GM12878 (cell line): ENCODE measurements around the gene RALB. TPM values are rescaled to one million over a fixed set of nuclear protein-coding genes. Genes with fewer than 3 reads are reported as not detected.

Experiments used
- DPF2 ChIP-seq: fragments of 450-650 bp; IDR thresholded peaks from 2 replicates; pipeline ENCODE4 v1.6.1; 2017; ENCODE audit warnings: mild to moderate bottlenecking
- E4F1 ChIP-seq: fragments of 450-650 bp; IDR thresholded peaks from 2 replicates; pipeline ENCODE4 v1.6.1; 2018; ENCODE audit warnings: borderline replicate concordance, mild to moderate bottlenecking; ENCODE audit not compliant: partially characterized antibody
- KLF5 ChIP-seq: fragments of 450-650 bp; IDR thresholded peaks from 2 replicates; pipeline ENCODE4 v1.6.1; 2014; ENCODE audit warnings: mild to moderate bottlenecking; ENCODE audit not compliant: partially characterized antibody
- POLR2A ChIP-seq: IDR thresholded peaks from 2 replicates; pipeline ENCODE4 v1.6.1; 2011; ENCODE audit warnings: low read depth, mild to moderate bottlenecking, low read length
- SIX5 ChIP-seq: IDR thresholded peaks from 2 replicates; pipeline ENCODE4 v1.6.1; 2011; ENCODE audit warnings: mild to moderate bottlenecking, low read depth, low read length, moderate library complexity; ENCODE audit not compliant: severe bottlenecking
- SKIL ChIP-seq: fragments of 450-650 bp; IDR thresholded peaks from 2 replicates; pipeline ENCODE4 v1.6.1; 2017; ENCODE audit warnings: mild to moderate bottlenecking, low read depth, inconsistent platforms; ENCODE audit not compliant: poor library complexity, severe bottlenecking
- SUZ12 ChIP-seq: fragments of 200-600 bp; sonication (generic); IDR thresholded peaks from one replicate; pipeline ENCODE4 v1.6.1; 2018; ENCODE audit warnings: antibody characterized with exemption, mild to moderate bottlenecking; ENCODE audit not compliant: unreplicated experiment
- TAF1 ChIP-seq: IDR thresholded peaks from 2 replicates; pipeline ENCODE4 v1.6.1; 2011; ENCODE audit warnings: mild to moderate bottlenecking, low read depth, low read length, borderline replicate concordance
- polyA plus RNA-seq, 11 experiments: library from polyadenylated mRNA; depleted of rRNA in 4 of 11; unstranded in 6 of 11; stranded (reverse) in 5 of 11; fragments of >200 nt; fragmentation: Nextera tagmentation in 4 of 11; fragmentation: Illumina TruSeq in 1 of 11; extraction: Ambion mirVana in 4 of 11; extraction: Trizol in 1 of 11; gene quantifications; 1 replicate in 1 of 11; 2 replicates in 10 of 11; pipeline versions ENCODE4 v1.2.1 to v1.2.3, GENCODE V29; 2011 to 2016; ENCODE audit warnings: inconsistent platforms in 2 of 11, missing spikeins in 2 of 11, low read depth in 1 of 11
- total RNA-seq, 4 experiments: library from RNA; depleted of rRNA in 3 of 4; stranded (reverse); fragments of >200 nt in 3 of 4; fragmentation: Illumina TruSeq in 1 of 4; extraction: Trizol in 1 of 4; gene quantifications; 2 replicates each; pipeline versions ENCODE4 v1.2.1 to v1.2.3, GENCODE V29; 2013 to 2021
- TF ChIP-seq, protein P1 (sequence below): fragments of 450-650 bp; formaldehyde crosslinking; IDR thresholded peaks from 2 replicates; pipeline ENCODE4 v1.5.0; 2022; ENCODE audit warnings: mild to moderate bottlenecking, missing genetic modification characterization
- TF ChIP-seq, protein P2 (sequence below): fragments of 450-650 bp; formaldehyde crosslinking; IDR thresholded peaks from 2 replicates; pipeline ENCODE4 v1.4.0; 2020; ENCODE audit warnings: mild to moderate bottlenecking, moderate library complexity
- TF ChIP-seq, protein P3 (sequence below): fragments of 450-650 bp; IDR thresholded peaks from 2 replicates; pipeline ENCODE4 v1.6.1; 2016; ENCODE audit warnings: mild to moderate bottlenecking, moderate library complexity, borderline replicate concordance

The RALB gene
- total and polyA plus RNA-seq, 10 of the 15 experiments (the other 5 are each of a cell fraction or from before 2014, with no cell fraction given) = 8.3 to 54.0 (median 24.2) TPM

GRCh38 chr2:120253021-120253882, 600 bp downstream of the RALB start (continued):
- TF ChIP-seq, protein P1, sequence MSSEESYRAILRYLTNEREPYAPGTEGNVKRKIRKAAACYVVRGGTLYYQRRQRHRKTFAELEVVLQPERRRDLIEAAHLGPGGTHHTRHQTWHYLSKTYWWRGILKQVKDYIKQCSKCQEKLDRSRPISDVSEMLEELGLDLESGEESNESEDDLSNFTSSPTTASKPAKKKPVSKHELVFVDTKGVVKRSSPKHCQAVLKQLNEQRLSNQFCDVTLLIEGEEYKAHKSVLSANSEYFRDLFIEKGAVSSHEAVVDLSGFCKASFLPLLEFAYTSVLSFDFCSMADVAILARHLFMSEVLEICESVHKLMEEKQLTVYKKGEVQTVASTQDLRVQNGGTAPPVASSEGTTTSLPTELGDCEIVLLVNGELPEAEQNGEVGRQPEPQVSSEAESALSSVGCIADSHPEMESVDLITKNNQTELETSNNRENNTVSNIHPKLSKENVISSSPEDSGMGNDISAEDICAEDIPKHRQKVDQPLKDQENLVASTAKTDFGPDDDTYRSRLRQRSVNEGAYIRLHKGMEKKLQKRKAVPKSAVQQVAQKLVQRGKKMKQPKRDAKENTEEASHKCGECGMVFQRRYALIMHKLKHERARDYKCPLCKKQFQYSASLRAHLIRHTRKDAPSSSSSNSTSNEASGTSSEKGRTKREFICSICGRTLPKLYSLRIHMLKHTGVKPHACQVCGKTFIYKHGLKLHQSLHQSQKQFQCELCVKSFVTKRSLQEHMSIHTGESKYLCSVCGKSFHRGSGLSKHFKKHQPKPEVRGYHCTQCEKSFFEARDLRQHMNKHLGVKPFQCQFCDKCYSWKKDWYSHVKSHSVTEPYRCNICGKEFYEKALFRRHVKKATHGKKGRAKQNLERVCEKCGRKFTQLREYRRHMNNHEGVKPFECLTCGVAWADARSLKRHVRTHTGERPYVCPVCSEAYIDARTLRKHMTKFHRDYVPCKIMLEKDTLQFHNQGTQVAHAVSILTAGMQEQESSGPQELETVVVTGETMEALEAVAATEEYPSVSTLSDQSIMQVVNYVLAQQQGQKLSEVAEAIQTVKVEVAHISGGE = no peak
- TF ChIP-seq, protein P2, sequence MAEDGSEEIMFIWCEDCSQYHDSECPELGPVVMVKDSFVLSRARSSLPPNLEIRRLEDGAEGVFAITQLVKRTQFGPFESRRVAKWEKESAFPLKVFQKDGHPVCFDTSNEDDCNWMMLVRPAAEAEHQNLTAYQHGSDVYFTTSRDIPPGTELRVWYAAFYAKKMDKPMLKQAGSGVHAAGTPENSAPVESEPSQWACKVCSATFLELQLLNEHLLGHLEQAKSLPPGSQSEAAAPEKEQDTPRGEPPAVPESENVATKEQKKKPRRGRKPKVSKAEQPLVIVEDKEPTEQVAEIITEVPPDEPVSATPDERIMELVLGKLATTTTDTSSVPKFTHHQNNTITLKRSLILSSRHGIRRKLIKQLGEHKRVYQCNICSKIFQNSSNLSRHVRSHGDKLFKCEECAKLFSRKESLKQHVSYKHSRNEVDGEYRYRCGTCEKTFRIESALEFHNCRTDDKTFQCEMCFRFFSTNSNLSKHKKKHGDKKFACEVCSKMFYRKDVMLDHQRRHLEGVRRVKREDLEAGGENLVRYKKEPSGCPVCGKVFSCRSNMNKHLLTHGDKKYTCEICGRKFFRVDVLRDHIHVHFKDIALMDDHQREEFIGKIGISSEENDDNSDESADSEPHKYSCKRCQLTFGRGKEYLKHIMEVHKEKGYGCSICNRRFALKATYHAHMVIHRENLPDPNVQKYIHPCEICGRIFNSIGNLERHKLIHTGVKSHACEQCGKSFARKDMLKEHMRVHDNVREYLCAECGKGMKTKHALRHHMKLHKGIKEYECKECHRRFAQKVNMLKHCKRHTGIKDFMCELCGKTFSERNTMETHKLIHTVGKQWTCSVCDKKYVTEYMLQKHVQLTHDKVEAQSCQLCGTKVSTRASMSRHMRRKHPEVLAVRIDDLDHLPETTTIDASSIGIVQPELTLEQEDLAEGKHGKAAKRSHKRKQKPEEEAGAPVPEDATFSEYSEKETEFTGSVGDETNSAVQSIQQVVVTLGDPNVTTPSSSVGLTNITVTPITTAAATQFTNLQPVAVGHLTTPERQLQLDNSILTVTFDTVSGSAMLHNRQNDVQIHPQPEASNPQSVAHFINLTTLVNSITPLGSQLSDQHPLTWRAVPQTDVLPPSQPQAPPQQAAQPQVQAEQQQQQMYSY (CRISPR knock-in tag) = no peak
- TF ChIP-seq SUZ12 (no peak), E4F1 (no peak), SIX5 (no peak), SKIL (no peak), POLR2A (0 out of 2 replicates have a peak, but pooled peaks have one; percentile 7), KLF5 (no peak), DPF2 (peak; percentile 87; the same call in 1 of the 2 replicates), TAF1 (no peak)
- TF ChIP-seq, protein P3, sequence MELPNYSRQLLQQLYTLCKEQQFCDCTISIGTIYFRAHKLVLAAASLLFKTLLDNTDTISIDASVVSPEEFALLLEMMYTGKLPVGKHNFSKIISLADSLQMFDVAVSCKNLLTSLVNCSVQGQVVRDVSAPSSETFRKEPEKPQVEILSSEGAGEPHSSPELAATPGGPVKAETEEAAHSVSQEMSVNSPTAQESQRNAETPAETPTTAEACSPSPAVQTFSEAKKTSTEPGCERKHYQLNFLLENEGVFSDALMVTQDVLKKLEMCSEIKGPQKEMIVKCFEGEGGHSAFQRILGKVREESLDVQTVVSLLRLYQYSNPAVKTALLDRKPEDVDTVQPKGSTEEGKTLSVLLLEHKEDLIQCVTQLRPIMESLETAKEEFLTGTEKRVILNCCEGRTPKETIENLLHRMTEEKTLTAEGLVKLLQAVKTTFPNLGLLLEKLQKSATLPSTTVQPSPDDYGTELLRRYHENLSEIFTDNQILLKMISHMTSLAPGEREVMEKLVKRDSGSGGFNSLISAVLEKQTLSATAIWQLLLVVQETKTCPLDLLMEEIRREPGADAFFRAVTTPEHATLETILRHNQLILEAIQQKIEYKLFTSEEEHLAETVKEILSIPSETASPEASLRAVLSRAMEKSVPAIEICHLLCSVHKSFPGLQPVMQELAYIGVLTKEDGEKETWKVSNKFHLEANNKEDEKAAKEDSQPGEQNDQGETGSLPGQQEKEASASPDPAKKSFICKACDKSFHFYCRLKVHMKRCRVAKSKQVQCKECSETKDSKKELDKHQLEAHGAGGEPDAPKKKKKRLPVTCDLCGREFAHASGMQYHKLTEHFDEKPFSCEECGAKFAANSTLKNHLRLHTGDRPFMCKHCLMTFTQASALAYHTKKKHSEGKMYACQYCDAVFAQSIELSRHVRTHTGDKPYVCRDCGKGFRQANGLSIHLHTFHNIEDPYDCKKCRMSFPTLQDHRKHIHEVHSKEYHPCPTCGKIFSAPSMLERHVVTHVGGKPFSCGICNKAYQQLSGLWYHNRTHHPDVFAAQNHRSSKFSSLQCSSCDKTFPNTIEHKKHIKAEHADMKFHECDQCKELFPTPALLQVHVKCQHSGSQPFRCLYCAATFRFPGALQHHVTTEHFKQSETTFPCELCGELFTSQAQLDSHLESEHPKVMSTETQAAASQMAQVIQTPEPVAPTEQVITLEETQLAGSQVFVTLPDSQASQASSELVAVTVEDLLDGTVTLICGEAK = peak; percentile 9; the same call in 1 of the 2 replicates
